ENCODE data around the gene ACAA1.
"Not testable (repeated sequence)": the region's sequence is repeated elsewhere in the genome, so short reads cannot be mapped to it uniquely, and the experiment has no call there.

Gene ACAA1

DNA sequence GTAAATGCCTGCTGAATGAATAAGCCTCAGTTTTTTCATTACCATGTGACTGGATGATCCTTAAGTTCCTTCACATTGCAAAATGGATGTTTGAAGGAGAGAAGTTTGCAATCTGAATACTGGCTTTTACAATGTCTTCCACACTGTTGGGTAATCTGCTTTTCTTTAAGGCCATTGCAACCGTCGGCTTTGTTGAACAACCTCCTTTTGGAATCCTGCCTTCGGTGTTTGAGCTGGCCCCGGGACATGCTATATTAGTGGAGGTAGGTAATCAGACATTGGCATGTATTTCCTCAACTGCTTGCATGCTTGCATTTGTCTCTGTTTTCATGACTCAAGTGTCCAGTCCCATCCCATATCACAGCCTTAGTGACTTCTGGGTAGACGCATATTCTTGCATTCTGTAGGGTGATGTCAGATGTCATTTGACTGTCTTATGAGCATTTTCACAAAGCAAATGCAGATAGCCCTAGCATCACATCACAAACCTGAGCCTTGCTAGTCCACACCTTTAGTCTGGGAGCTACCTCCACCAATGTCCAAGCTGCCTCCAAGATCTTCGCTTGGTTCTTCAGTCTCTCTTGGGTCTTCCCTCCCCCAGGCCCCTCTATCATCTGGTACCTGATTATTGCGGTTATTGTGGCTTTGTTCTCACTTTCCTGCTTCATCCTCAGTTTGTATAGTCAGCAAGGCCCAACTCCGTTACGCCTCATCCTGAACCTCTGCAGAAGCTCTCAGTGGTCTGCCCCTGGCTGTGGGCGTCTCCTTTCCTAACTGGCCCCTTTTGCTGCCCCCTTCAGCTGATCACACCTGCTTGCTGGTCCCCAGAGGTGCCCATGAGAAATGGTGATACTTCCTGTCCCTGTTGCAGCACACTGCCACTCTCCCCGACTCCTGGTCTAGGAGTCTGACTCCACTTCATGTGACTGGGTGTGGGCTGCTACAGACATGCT is 48.5 kb downstream of the ACAA1 start:
- Histone ChIP-seq H3K4me1 (ENCODE audit: control insufficient read depth in 2 of 2, insufficient read depth in 2 of 2, low read length in 2 of 2) (no peaks in the 10 kb centered on the region), H3K36me3 (ENCODE audit: control insufficient read depth in 2 of 2, insufficient read depth in 2 of 2, low read length in 2 of 2) (no peaks in the 10 kb centered on the region), H3K27ac (ENCODE audit: low read depth in 2 of 2, low read length in 2 of 2) (no peak overlapping the region), H3K4me3 (ENCODE audit: low read length in 2 of 2) (no peak overlapping the region), H3K9me3 (ENCODE audit: control insufficient read depth in 2 of 2, low read length in 2 of 2) (peaks cover 0 to 4% of the 10 kb centered on the region in 2 donors), H3K9ac (ENCODE audit: low read depth in 1 of 2, low read length in 2 of 2) (no peak overlapping the region), H3K27me3 (ENCODE audit: control insufficient read depth in 2 of 2, insufficient read depth in 2 of 2, low read length in 2 of 2) (no peaks in the 10 kb centered on the region)

DNA sequence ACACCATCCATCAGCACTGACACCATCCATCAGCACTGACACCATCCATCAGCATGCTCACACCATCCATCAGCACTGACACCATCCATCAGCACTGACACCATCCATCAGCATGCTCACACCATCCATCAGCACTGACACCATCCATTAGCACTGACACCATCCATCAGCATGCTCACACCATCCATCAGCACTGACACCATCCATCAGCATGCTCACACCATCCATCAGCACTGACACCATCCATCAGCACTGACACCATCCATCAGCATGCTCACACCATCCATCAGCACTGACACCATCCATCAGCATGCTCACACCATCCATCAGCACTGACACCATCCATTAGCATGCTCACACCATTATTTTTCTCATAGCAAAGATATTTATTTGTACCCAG is 49.6 kb downstream of the ACAA1 start:
- H3K27me3 ChIP-seq (ENCODE audit: control insufficient read depth in 2 of 2, insufficient read depth in 2 of 2, low read length in 2 of 2); H3K4me3 ChIP-seq (ENCODE audit: low read length in 2 of 2); H3K9ac ChIP-seq (ENCODE audit: low read depth in 1 of 2, low read length in 2 of 2); H3K36me3 ChIP-seq (ENCODE audit: control insufficient read depth in 2 of 2, insufficient read depth in 2 of 2, low read length in 2 of 2); H3K9me3 ChIP-seq (ENCODE audit: control insufficient read depth in 2 of 2, low read length in 2 of 2); H3K4me1 ChIP-seq (ENCODE audit: control insufficient read depth in 2 of 2, insufficient read depth in 2 of 2, low read length in 2 of 2); H3K27ac ChIP-seq (ENCODE audit: low read depth in 2 of 2, low read length in 2 of 2): not testable (repeated sequence)

DNA sequence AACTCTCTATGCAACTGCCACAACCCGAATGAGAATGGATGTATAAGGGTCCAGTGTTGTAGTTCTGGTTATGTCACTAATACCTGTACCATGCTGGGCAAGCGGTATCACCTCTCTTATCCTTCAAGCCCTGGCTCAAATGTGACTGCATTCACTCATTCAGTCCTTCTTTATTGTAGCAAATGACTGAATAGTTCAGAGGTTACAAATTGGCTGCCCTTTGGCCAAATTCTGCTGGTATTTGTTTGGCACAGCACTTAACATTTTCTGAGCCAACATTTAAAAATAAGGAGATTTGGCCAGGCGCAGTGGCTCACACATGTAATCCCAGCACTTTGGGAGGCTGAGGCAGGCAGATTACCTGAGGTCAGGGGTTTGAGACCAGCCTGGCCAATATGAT is 50.4 kb downstream of the ACAA1 start:
- Histone ChIP-seq H3K4me3 (ENCODE audit: low read length in 2 of 2) (no peak overlapping the region), H3K4me1 (ENCODE audit: control insufficient read depth in 2 of 2, insufficient read depth in 2 of 2, low read length in 2 of 2) (no peaks in the 10 kb centered on the region), H3K36me3 (ENCODE audit: control insufficient read depth in 2 of 2, insufficient read depth in 2 of 2, low read length in 2 of 2) (no peaks in the 10 kb centered on the region), H3K9me3 (ENCODE audit: control insufficient read depth in 2 of 2, low read length in 2 of 2) (peaks cover 0 to 4% of the 10 kb centered on the region in 2 donors), H3K27me3 (ENCODE audit: control insufficient read depth in 2 of 2, insufficient read depth in 2 of 2, low read length in 2 of 2) (no peaks in the 10 kb centered on the region), H3K9ac (ENCODE audit: low read depth in 1 of 2, low read length in 2 of 2) (no peak overlapping the region), H3K27ac (ENCODE audit: low read depth in 2 of 2, low read length in 2 of 2) (no peak overlapping the region)

DNA sequence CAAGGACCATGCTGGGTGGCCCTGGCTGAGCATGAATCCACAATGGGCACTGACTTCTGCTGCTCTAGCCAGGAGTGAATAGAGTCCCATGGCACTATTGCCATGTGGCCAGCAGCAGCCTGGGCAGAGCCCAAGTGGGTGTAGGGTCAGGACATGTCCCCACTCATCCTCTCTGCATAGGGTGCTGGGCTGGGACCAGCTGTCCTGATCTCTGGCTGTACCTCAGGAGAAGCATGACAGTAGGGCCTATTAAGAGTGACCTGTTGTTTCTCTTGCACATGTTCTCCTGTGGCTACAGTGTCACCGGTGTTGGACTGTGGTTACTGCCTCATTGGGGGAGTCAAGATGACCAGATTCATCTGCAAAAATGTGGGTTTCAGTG is 51.0 kb downstream of the ACAA1 start:
- peaks cover 0 to 4% of the 10 kb centered on the region in 2 donors for H3K9me3 ChIP-seq (ENCODE audit: control insufficient read depth in 2 of 2, low read length in 2 of 2)
- no peaks in the 10 kb centered on the region for H3K4me1 ChIP-seq (ENCODE audit: control insufficient read depth in 2 of 2, insufficient read depth in 2 of 2, low read length in 2 of 2)
- H3K9ac ChIP-seq (ENCODE audit: low read depth in 1 of 2, low read length in 2 of 2) = no peak overlapping the region
- H3K27me3 ChIP-seq (ENCODE audit: control insufficient read depth in 2 of 2, insufficient read depth in 2 of 2, low read length in 2 of 2) = no peaks in the 10 kb centered on the region
- H3K27ac ChIP-seq (ENCODE audit: low read depth in 2 of 2, low read length in 2 of 2) = no peak overlapping the region
- no peak overlapping the region for H3K4me3 ChIP-seq (ENCODE audit: low read length in 2 of 2)
- no peaks in the 10 kb centered on the region for H3K36me3 ChIP-seq (ENCODE audit: control insufficient read depth in 2 of 2, insufficient read depth in 2 of 2, low read length in 2 of 2)

DNA sequence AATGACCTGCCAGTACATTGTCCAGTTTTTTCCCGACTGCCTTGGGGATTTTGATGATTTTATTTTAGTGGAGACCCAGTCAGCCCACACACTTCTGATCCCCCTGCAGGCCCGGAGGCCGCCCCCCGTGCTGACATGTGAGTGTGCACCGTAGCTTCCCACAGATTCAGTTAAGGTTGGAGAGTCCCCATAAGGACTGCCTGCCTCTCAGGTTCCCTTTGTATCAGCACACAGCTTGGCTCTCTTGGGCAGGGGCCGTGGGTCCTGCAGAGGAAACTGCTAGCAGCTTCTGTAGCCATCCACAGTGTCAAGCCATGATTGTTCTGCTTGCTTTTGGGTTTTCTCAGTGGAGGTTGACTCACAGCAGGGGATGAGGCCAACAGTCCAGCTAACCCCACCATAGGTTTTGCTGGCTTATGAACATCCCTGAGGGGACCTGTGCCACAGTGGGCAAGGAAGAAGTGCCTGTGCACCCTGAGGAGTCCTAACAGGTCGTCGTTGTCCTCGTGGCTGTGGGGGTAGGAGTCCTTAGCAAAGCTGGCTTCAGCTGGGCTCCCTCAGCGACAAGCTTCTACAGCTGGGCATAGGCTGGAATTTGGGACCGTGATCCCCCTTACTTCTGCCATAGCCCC is 51.5 kb downstream of the ACAA1 start:
- Histone ChIP-seq H3K9me3 (ENCODE audit: control insufficient read depth in 2 of 2, low read length in 2 of 2) (peaks cover 0 to 4% of the 10 kb centered on the region in 2 donors), H3K27ac (ENCODE audit: low read depth in 2 of 2, low read length in 2 of 2) (no peak overlapping the region), H3K27me3 (ENCODE audit: control insufficient read depth in 2 of 2, insufficient read depth in 2 of 2, low read length in 2 of 2) (no peaks in the 10 kb centered on the region), H3K9ac (ENCODE audit: low read depth in 1 of 2, low read length in 2 of 2) (no peak overlapping the region), H3K4me1 (ENCODE audit: control insufficient read depth in 2 of 2, insufficient read depth in 2 of 2, low read length in 2 of 2) (no peaks in the 10 kb centered on the region), H3K36me3 (ENCODE audit: control insufficient read depth in 2 of 2, insufficient read depth in 2 of 2, low read length in 2 of 2) (no peaks in the 10 kb centered on the region), H3K4me3 (ENCODE audit: low read length in 2 of 2) (no peak overlapping the region)

DNA sequence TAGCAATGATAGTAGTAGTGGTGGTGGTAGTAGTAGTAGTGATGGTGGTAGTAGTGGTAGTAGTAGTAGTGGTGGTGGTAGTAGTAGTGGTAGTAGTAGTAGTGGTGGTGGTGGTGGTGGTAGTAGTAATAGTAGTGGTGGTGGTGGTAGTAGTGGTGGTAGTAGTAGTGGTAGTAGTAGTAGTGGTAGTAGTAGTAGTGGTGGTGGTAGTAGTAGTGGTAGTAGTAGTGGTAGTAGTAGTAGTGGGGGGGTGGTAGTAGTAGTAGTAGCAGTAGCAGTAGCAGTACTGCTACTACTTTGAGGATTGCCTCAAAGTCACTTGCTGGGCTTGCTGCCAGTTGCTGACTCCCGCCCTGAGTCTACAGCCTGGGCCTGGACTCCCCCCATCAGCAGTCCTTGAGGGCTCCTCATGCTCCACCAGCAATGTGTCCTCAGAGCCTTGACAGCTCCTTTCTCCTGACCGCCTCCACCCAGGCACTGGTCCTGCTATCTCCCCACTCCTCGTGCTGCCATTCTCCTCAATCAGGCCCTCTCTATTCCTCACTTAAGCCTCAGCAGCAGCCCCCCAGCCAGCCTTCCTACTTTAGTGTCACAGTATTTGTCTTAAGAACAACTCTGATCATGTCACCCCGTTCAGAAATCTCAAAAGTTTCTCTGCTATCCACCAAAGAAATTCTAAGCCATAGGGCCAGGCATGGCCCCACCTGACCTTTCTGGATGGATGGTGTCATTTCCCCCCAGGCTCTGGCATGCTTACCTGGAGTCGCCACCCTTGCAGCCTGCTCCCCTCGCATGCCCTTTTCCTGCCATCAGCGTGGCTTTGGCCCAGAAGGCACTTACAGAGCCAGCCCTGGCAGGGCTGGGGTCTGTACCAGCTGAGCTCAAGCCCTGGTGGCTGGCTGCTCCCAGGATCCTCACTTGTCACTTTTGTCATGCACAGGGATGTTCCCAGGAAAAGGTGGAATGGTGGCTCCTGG is 52.3 kb downstream of the ACAA1 start:
- Histone ChIP-seq H3K4me3 (ENCODE audit: low read length in 2 of 2) (no peak overlapping the region), H3K36me3 (ENCODE audit: control insufficient read depth in 2 of 2, insufficient read depth in 2 of 2, low read length in 2 of 2) (no peaks in the 10 kb centered on the region), H3K9me3 (ENCODE audit: control insufficient read depth in 2 of 2, low read length in 2 of 2) (peaks cover 0 to 4% of the 10 kb centered on the region in 2 donors), H3K9ac (ENCODE audit: low read depth in 1 of 2, low read length in 2 of 2) (no peak overlapping the region), H3K27ac (ENCODE audit: low read depth in 2 of 2, low read length in 2 of 2) (no peak overlapping the region), H3K4me1 (ENCODE audit: control insufficient read depth in 2 of 2, insufficient read depth in 2 of 2, low read length in 2 of 2) (no peaks in the 10 kb centered on the region), H3K27me3 (ENCODE audit: control insufficient read depth in 2 of 2, insufficient read depth in 2 of 2, low read length in 2 of 2) (no peaks in the 10 kb centered on the region)

DNA sequence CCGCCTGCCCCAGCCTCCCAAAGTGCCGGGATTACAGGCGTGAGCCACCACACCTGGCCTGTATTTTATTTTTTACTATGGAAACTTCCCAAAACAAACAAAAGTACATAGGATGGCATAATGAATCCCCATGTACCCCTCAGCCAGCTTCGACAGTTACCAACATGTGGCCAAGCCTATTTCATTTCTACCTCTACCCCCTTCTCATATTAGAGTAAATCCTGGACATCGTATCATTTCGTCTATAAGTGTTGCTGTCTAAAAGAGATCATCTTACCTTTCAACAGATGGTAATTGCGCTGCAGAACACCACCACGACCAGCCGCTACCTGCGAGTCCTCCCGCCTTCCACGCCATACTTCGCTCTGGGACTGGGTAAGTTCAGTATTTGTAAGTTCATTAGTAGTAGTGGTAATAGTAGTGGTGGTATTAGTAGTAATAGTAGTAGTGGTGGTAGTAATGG is 53.0 kb downstream of the ACAA1 start:
- no peak overlapping the region for H3K4me3 ChIP-seq (ENCODE audit: low read length in 2 of 2)
- H3K9ac ChIP-seq (ENCODE audit: low read depth in 1 of 2, low read length in 2 of 2) = no peak overlapping the region
- H3K4me1 ChIP-seq (ENCODE audit: control insufficient read depth in 2 of 2, insufficient read depth in 2 of 2, low read length in 2 of 2) = no peaks in the 10 kb centered on the region
- H3K9me3 ChIP-seq (ENCODE audit: control insufficient read depth in 2 of 2, low read length in 2 of 2) = peaks cover 0 to 4% of the 10 kb centered on the region in 2 donors
- H3K36me3 ChIP-seq (ENCODE audit: control insufficient read depth in 2 of 2, insufficient read depth in 2 of 2, low read length in 2 of 2) = no peaks in the 10 kb centered on the region
- H3K27me3 ChIP-seq (ENCODE audit: control insufficient read depth in 2 of 2, insufficient read depth in 2 of 2, low read length in 2 of 2) = no peaks in the 10 kb centered on the region
- H3K27ac ChIP-seq (ENCODE audit: low read depth in 2 of 2, low read length in 2 of 2) = no peak overlapping the region

DNA sequence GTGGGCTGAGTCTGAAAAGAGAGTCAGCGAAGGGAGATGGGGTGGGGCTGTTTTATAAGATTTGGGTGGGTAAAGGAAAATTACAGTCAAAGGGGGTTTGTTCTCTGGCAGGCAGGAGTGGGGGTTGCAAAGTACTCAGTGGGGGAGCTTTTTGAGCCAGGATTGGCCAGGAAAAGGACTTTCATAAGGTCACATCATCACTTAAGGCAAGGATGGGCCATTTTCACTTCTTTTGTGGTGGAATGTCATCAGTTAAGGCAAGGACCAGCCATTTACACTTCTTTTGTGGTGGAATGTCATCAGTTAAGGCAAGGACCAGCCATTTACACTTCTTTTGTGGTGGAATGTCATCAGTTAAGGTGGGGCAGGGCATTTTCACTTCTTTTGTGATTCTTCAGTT is 53.7 kb downstream of the ACAA1 start:
- H3K9me3 ChIP-seq (ENCODE audit: control insufficient read depth in 2 of 2, low read length in 2 of 2); H3K9ac ChIP-seq (ENCODE audit: low read depth in 1 of 2, low read length in 2 of 2); H3K4me1 ChIP-seq (ENCODE audit: control insufficient read depth in 2 of 2, insufficient read depth in 2 of 2, low read length in 2 of 2); H3K27ac ChIP-seq (ENCODE audit: low read depth in 2 of 2, low read length in 2 of 2); H3K27me3 ChIP-seq (ENCODE audit: control insufficient read depth in 2 of 2, insufficient read depth in 2 of 2, low read length in 2 of 2); H3K36me3 ChIP-seq (ENCODE audit: control insufficient read depth in 2 of 2, insufficient read depth in 2 of 2, low read length in 2 of 2); H3K4me3 ChIP-seq (ENCODE audit: low read length in 2 of 2): not testable (repeated sequence)

DNA sequence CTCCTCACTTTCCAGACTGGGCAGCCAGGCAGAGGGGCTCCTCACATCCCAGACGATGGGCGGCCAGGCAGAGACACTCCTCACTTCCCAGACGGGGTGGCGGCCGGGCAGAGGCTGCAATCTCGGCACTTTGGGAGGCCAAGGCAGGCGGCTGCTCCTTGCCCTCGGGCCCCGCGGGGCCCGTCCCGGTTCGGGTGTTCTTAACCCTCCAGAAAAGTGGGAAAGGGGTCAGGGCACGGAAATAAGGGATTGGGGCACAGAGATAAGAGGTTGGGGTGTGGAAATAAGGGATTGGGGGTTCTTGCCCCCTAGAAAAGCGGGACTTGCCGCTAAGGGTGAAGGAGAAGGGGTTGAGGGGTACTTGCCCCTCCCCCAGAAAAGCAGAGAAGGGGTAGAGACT is 54.6 kb downstream of the ACAA1 start:
- H3K9ac ChIP-seq (ENCODE audit: low read depth in 1 of 2, low read length in 2 of 2); H3K27me3 ChIP-seq (ENCODE audit: control insufficient read depth in 2 of 2, insufficient read depth in 2 of 2, low read length in 2 of 2); H3K4me1 ChIP-seq (ENCODE audit: control insufficient read depth in 2 of 2, insufficient read depth in 2 of 2, low read length in 2 of 2); H3K4me3 ChIP-seq (ENCODE audit: low read length in 2 of 2); H3K9me3 ChIP-seq (ENCODE audit: control insufficient read depth in 2 of 2, low read length in 2 of 2); H3K27ac ChIP-seq (ENCODE audit: low read depth in 2 of 2, low read length in 2 of 2); H3K36me3 ChIP-seq (ENCODE audit: control insufficient read depth in 2 of 2, insufficient read depth in 2 of 2, low read length in 2 of 2): not testable (repeated sequence)

DNA sequence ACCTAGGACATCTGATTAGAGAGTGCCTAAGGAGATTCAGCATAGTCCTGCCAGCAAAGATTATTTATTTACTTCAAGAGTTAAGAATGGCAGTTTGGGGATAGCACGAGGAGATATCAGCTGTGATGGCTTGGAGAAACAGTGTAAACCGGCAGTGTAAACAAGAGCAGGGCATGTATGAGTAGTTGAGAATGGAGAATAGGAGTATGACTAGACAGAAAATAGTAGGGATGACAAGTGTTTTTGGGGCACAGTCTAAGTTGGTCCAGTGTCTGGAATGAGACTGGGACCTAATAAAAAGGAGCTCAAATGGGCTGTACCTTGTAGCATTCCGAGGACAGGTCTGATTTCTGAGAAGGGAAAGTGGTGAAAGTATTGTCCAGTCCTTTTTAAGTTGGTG is 59.9 kb downstream of the ACAA1 start:
- not testable (repeated sequence) for H3K27ac ChIP-seq (ENCODE audit: low read depth in 2 of 2, low read length in 2 of 2); H3K9me3 ChIP-seq (ENCODE audit: control insufficient read depth in 2 of 2, low read length in 2 of 2); H3K36me3 ChIP-seq (ENCODE audit: control insufficient read depth in 2 of 2, insufficient read depth in 2 of 2, low read length in 2 of 2); H3K9ac ChIP-seq (ENCODE audit: low read depth in 1 of 2, low read length in 2 of 2); H3K4me1 ChIP-seq (ENCODE audit: control insufficient read depth in 2 of 2, insufficient read depth in 2 of 2, low read length in 2 of 2); H3K27me3 ChIP-seq (ENCODE audit: control insufficient read depth in 2 of 2, insufficient read depth in 2 of 2, low read length in 2 of 2); H3K4me3 ChIP-seq (ENCODE audit: low read length in 2 of 2)
